ENCODE results near the gene KCNH3.
A peak's percentile ranks its signal among the peaks of the same experiment; 100 is the strongest.

KCNH3 gene

GRCh38 chr12:49547090-49547690 is 8.4 kb downstream of the KCNH3 start:
- H3K4me1 ChIP-seq (ENCODE audit: control insufficient read depth, insufficient read depth, low read length), result peaks cover 14% of the 10 kb centered on the region
- H3K27me3 ChIP-seq (ENCODE audit: control insufficient read depth, insufficient read depth, low read length), result peaks cover 95% of the 10 kb centered on the region
- H3K9me3 ChIP-seq (ENCODE audit: control insufficient read depth, insufficient read depth, low read depth, low read length), result no peaks in the 10 kb centered on the region
- no peaks in the 10 kb centered on the region for H3K36me3 ChIP-seq (ENCODE audit: control insufficient read depth, insufficient read depth, low read length)
- no peak overlapping the region for H3K27ac ChIP-seq (ENCODE audit: low read depth, low read length)
- no peak overlapping the region for H3K4me3 ChIP-seq (ENCODE audit: low read depth, low read length)
- no peak overlapping the region for H3K9ac ChIP-seq (ENCODE audit: low read length)

DNA sequence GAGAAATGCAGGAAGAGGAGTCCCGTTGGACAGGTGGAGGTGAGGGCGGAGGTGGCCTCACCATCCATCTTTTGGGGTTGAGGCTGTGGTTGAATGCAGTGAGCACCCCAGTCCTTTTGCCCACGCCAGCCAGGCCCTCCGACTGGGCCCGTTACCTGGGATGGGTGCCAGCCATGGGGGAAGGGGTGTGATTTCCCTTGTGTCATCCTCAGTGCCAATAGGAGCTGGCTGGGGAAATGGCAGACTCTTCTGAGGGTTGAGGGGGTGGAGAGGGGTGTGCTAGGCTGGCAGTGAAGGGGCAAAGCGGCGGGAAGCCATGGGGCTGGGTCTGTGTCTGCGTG is 9.6 kb downstream of the KCNH3 start:
- Histone ChIP-seq H3K36me3 (ENCODE audit: control insufficient read depth, insufficient read depth, low read length) (no peaks in the 10 kb centered on the region), H3K9ac (ENCODE audit: low read length) (no peak overlapping the region), H3K4me1 (ENCODE audit: control insufficient read depth, insufficient read depth, low read length) (peaks cover 14% of the 10 kb centered on the region), H3K4me3 (ENCODE audit: low read depth, low read length) (peak overlapping the region; percentile 49), H3K9me3 (ENCODE audit: control insufficient read depth, insufficient read depth, low read depth, low read length) (no peaks in the 10 kb centered on the region), H3K27me3 (ENCODE audit: control insufficient read depth, insufficient read depth, low read length) (peaks cover 91% of the 10 kb centered on the region), H3K27ac (ENCODE audit: low read depth, low read length) (no peak overlapping the region)

DNA sequence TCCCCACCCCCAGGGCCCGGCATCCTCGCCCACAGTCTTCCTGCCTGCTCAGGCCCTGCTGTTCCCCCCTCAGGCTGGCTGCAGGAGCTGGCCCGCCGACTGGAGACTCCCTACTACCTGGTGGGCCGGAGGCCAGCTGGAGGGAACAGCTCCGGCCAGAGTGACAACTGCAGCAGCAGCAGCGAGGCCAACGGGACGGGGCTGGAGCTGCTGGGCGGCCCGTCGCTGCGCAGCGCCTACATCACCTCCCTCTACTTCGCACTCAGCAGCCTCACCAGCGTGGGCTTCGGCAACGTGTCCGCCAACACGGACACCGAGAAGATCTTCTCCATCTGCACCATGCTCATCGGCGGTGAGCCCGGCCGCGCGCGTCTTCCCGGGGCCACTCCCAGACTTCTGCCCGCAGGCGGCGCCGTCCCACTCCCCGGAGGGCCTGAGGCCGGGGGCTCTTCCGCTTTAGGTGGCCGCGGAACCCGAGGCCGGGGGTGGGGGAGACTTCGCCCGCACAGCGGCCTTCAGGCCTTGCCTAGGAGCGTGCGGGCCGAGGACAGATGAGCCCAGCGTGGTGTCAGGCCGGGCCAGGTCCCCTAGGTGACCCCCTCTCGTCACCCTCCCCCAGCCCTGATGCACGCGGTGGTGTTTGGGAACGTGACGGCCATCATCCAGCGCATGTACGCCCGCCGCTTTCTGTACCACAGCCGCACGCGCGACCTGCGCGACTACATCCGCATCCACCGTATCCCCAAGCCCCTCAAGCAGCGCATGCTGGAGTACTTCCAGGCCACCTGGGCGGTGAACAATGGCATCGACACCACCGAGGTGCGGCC is 10.2 kb downstream of the KCNH3 start:
- H3K27me3 ChIP-seq (ENCODE audit: control insufficient read depth, insufficient read depth, low read length), result peaks cover 85% of the 10 kb centered on the region
- no peaks in the 10 kb centered on the region for H3K36me3 ChIP-seq (ENCODE audit: control insufficient read depth, insufficient read depth, low read length)
- H3K4me1 ChIP-seq (ENCODE audit: control insufficient read depth, insufficient read depth, low read length), result peaks cover 12% of the 10 kb centered on the region
- no peaks in the 10 kb centered on the region for H3K9me3 ChIP-seq (ENCODE audit: control insufficient read depth, insufficient read depth, low read depth, low read length)
- H3K4me3 ChIP-seq (ENCODE audit: low read depth, low read length), result peak overlapping the region; percentile 49
- H3K9ac ChIP-seq (ENCODE audit: low read length), result no peak overlapping the region
- H3K27ac ChIP-seq (ENCODE audit: low read depth, low read length), result no peak overlapping the region

GRCh38 chr12:49549735-49550692 is 11.2 kb downstream of the KCNH3 start:
- Histone ChIP-seq H3K4me3 (ENCODE audit: low read depth, low read length) (no peak overlapping the region), H3K36me3 (ENCODE audit: control insufficient read depth, insufficient read depth, low read length) (no peaks in the 10 kb centered on the region), H3K9me3 (ENCODE audit: control insufficient read depth, insufficient read depth, low read depth, low read length) (no peaks in the 10 kb centered on the region), H3K9ac (ENCODE audit: low read length) (no peak overlapping the region), H3K27me3 (ENCODE audit: control insufficient read depth, insufficient read depth, low read length) (peaks cover 75% of the 10 kb centered on the region), H3K27ac (ENCODE audit: low read depth, low read length) (no peak overlapping the region), H3K4me1 (ENCODE audit: control insufficient read depth, insufficient read depth, low read length) (peaks cover 9% of the 10 kb centered on the region)

DNA sequence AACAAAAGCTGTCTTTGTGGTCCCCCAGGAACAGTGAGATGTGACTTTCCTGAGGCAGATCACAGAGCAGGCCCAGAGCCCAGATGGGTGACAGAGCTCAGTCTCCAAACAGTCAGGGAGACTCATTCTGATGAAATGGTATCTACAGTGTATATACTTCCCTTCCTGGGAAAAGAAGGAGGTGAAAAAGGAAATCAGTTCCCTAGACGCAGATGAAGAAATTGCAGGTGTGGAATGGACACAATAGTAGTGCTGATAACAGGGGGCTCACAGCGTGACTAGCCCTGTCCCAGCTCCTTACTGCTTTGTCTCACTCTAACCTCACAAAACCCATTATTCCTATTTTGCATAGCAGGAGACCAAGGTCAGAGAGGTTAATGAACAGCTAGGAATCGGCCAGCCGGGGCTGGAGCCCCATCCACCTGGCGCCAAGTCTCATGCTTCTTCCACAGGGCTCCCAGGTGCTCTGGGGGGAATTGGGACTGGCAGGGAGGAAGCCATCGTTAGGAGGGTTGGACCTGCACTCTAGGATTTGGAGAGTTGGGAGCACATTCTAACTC is 11.9 kb downstream of the KCNH3 start:
- H3K27me3 ChIP-seq (ENCODE audit: control insufficient read depth, insufficient read depth, low read length), result peaks cover 68% of the 10 kb centered on the region
- no peak overlapping the region for H3K27ac ChIP-seq (ENCODE audit: low read depth, low read length)
- H3K9me3 ChIP-seq (ENCODE audit: control insufficient read depth, insufficient read depth, low read depth, low read length), result no peaks in the 10 kb centered on the region
- peaks cover 9% of the 10 kb centered on the region for H3K4me1 ChIP-seq (ENCODE audit: control insufficient read depth, insufficient read depth, low read length)
- no peak overlapping the region for H3K9ac ChIP-seq (ENCODE audit: low read length)
- H3K4me3 ChIP-seq (ENCODE audit: low read depth, low read length), result no peak overlapping the region
- peaks cover under 1% of the 10 kb centered on the region; the same call in 1 of the 2 replicates for H3K36me3 ChIP-seq (ENCODE audit: control insufficient read depth, insufficient read depth, low read length)

GRCh38 chr12:49552014-49552413 is 13.2 kb downstream of the KCNH3 start:
- no peak overlapping the region for H3K27ac ChIP-seq (ENCODE audit: low read depth, low read length)
- no peak overlapping the region for H3K4me3 ChIP-seq (ENCODE audit: low read depth, low read length)
- peaks cover 12% of the 10 kb centered on the region for H3K36me3 ChIP-seq (ENCODE audit: control insufficient read depth, insufficient read depth, low read length)
- no peak overlapping the region for H3K9ac ChIP-seq (ENCODE audit: low read length)
- no peaks in the 10 kb centered on the region for H3K9me3 ChIP-seq (ENCODE audit: control insufficient read depth, insufficient read depth, low read depth, low read length)
- peaks cover 58% of the 10 kb centered on the region for H3K27me3 ChIP-seq (ENCODE audit: control insufficient read depth, insufficient read depth, low read length)
- H3K4me1 ChIP-seq (ENCODE audit: control insufficient read depth, insufficient read depth, low read length), result peaks cover 9% of the 10 kb centered on the region

DNA sequence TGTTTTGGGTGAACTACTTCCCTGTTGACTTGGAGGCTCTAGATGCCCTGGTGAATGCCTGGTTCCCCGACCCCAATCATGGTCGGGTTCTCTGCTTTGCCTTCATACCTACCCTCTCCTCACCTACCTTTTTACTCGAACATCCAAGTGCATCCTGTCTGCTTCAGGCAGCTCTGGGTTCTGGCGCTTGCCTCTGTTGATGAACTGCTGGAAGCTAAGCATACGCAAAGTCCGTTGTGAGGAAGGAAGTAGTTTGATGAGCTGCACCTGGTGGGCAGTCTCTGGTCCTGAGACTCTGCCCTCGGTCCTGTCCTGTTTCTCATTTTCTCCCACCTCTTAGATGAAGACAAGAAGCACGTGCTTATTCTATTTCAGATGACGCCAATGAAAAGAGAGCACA is 13.6 kb downstream of the KCNH3 start:
- Histone ChIP-seq H3K27ac (ENCODE audit: low read depth, low read length) (no peak overlapping the region), H3K27me3 (ENCODE audit: control insufficient read depth, insufficient read depth, low read length) (peaks cover 54% of the 10 kb centered on the region), H3K4me3 (ENCODE audit: low read depth, low read length) (no peak overlapping the region), H3K4me1 (ENCODE audit: control insufficient read depth, insufficient read depth, low read length) (peaks cover 9% of the 10 kb centered on the region), H3K9ac (ENCODE audit: low read length) (no peak overlapping the region), H3K36me3 (ENCODE audit: control insufficient read depth, insufficient read depth, low read length) (peaks cover 16% of the 10 kb centered on the region), H3K9me3 (ENCODE audit: control insufficient read depth, insufficient read depth, low read depth, low read length) (no peaks in the 10 kb centered on the region)

DNA sequence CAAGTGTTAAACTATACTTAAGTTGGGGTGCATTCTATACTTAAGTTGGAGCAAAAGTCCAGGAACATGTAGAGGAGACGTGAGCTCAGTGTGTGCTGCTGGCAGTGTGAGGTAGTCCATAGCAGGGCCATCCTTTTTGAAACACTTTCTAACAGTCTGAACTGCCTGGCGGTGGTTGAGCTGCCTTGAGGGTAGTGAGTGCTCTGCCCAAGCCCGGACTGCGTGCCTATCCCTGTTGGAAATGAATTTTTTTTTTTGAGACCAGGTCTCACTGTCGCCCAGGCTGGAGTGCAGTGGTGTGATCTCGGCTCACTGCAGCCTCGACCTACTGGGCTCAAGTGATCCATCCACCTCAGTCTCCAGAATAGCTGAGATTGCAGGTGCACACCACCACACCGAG is 14.1 kb downstream of the KCNH3 start:
- Histone ChIP-seq H3K4me1 (ENCODE audit: control insufficient read depth, insufficient read depth, low read length) (peaks cover 9% of the 10 kb centered on the region), H3K9me3 (ENCODE audit: control insufficient read depth, insufficient read depth, low read depth, low read length) (no peaks in the 10 kb centered on the region), H3K9ac (ENCODE audit: low read length) (no peak overlapping the region), H3K36me3 (ENCODE audit: control insufficient read depth, insufficient read depth, low read length) (peaks cover 19% of the 10 kb centered on the region), H3K27ac (ENCODE audit: low read depth, low read length) (no peak overlapping the region), H3K4me3 (ENCODE audit: low read depth, low read length) (no peak overlapping the region), H3K27me3 (ENCODE audit: control insufficient read depth, insufficient read depth, low read length) (peaks cover 49% of the 10 kb centered on the region)

DNA sequence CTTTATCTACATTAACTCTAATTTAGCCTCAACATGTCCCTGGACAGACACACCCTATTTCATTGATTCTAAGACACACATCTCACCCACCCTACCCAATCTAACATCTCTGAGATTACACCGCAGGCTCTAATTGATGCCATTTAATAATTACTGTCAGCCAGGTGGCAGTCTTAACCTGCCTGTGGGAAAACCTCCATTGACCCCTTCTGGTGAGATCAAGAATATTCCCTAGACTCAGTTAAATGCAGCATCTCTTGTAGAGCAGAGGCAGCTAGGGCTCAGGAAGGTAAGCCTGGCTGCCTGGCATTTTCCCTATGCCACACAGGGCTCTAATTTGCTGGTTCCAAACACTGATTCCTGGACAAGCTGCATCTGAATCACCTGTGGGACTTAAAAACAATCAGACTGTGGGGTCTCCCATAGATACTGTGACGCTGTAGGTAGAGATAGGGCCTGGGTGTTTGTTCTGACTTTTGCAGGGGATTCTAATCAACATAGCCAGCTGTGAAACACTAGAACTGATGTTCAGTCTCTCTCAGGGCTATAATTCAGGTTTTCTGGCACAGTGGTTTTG is 14.8 kb downstream of the KCNH3 start:
- no peak overlapping the region for H3K4me3 ChIP-seq (ENCODE audit: low read depth, low read length)
- H3K9ac ChIP-seq (ENCODE audit: low read length), result no peak overlapping the region
- H3K36me3 ChIP-seq (ENCODE audit: control insufficient read depth, insufficient read depth, low read length), result peaks cover 24% of the 10 kb centered on the region
- H3K27ac ChIP-seq (ENCODE audit: low read depth, low read length), result no peak overlapping the region
- H3K9me3 ChIP-seq (ENCODE audit: control insufficient read depth, insufficient read depth, low read depth, low read length), result no peaks in the 10 kb centered on the region
- peaks cover 42% of the 10 kb centered on the region for H3K27me3 ChIP-seq (ENCODE audit: control insufficient read depth, insufficient read depth, low read length)
- peaks cover 9% of the 10 kb centered on the region for H3K4me1 ChIP-seq (ENCODE audit: control insufficient read depth, insufficient read depth, low read length)

DNA sequence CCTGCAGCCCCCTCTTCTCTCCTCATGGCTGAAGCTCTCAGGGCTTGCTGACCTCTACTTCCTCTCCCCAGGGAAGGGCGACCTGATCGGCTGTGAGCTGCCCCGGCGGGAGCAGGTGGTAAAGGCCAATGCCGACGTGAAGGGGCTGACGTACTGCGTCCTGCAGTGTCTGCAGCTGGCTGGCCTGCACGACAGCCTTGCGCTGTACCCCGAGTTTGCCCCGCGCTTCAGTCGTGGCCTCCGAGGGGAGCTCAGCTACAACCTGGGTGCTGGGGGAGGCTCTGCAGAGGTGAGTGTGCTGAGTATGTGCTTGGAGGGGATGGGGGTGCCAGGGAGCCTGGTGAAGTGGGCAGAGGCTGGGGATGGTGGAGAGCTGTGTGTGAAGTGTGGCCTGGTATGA is 15.4 kb downstream of the KCNH3 start:
- Histone ChIP-seq H3K9ac (ENCODE audit: low read length) (no peak overlapping the region), H3K4me3 (ENCODE audit: low read depth, low read length) (no peak overlapping the region), H3K4me1 (ENCODE audit: control insufficient read depth, insufficient read depth, low read length) (peaks cover 5% of the 10 kb centered on the region; the same call in 1 of the 2 replicates), H3K9me3 (ENCODE audit: control insufficient read depth, insufficient read depth, low read depth, low read length) (no peaks in the 10 kb centered on the region), H3K36me3 (ENCODE audit: control insufficient read depth, insufficient read depth, low read length) (peaks cover 31% of the 10 kb centered on the region), H3K27ac (ENCODE audit: low read depth, low read length) (no peak overlapping the region), H3K27me3 (ENCODE audit: control insufficient read depth, insufficient read depth, low read length) (peaks cover 35% of the 10 kb centered on the region)

Measured in HUES6 (cell line).